ENCODE results near the gene KCNJ6.
"Not testable (repeated sequence)": the region's sequence is repeated elsewhere in the genome, so short reads cannot be mapped to it uniquely, and the experiment has no call there.

KCNJ6 gene

DNA sequence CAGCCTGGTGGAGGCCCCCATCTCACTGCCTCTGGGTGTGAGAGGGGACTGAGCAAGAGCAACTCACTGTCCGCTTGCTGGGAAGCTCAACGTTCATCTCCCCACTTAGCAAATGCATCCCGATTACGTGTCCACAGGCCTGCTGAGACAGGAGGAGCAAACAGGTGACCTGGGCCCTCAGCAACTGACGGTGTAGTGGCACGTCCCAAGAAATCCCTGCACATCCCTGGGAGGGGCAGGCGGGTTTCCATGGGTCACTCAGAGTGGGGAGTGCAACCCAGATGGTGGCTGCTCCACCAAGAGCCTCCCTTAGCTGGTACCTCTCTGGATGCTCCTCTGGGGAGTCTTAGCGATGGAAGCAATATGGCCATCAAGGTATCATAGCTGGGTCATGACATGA lies 320.3 kb downstream of the KCNJ6 start:
- H3K27ac Mint-ChIP-seq = no peak overlapping the region
- H3K9me3 Mint-ChIP-seq = no peaks in the 10 kb centered on the region
- H3K27me3 Mint-ChIP-seq (ENCODE audit: low read depth) = no peaks in the 10 kb centered on the region
- no peaks in the 10 kb centered on the region for H3K36me3 Mint-ChIP-seq (ENCODE audit: low read depth)
- no peak overlapping the region for H3K4me3 Mint-ChIP-seq
- no peaks in the 10 kb centered on the region for H3K4me1 Mint-ChIP-seq (ENCODE audit: low read depth)

DNA sequence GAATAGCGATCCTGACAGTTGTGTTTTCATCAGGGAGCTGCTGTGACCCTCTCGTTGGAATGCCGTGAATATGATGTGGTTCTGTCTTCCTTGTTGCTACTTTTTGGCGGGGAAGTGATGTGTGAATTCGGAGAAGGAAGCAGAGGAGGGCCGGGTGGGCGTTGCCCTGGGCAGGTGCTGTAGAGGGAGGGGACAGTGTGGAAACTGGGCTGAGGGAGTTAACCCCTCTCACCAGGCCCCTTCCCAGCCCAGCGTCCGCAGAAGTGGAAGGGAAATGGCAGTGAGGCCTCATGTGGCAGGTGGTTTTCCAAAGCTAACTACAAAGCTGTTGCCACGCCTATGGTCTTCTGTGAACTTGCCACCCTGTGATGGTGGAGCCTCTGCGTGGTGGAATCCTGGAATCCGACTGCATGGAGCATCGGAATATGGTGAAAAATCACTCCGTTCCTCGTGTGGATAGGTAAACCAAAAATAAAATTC lies 321.7 kb downstream of the KCNJ6 start:
- no peaks in the 10 kb centered on the region for H3K27me3 Mint-ChIP-seq (ENCODE audit: low read depth)
- H3K4me1 Mint-ChIP-seq (ENCODE audit: low read depth) = no peaks in the 10 kb centered on the region
- no peaks in the 10 kb centered on the region for H3K36me3 Mint-ChIP-seq (ENCODE audit: low read depth)
- no peak overlapping the region for H3K4me3 Mint-ChIP-seq
- H3K9me3 Mint-ChIP-seq = no peaks in the 10 kb centered on the region
- no peak overlapping the region for H3K27ac Mint-ChIP-seq

DNA sequence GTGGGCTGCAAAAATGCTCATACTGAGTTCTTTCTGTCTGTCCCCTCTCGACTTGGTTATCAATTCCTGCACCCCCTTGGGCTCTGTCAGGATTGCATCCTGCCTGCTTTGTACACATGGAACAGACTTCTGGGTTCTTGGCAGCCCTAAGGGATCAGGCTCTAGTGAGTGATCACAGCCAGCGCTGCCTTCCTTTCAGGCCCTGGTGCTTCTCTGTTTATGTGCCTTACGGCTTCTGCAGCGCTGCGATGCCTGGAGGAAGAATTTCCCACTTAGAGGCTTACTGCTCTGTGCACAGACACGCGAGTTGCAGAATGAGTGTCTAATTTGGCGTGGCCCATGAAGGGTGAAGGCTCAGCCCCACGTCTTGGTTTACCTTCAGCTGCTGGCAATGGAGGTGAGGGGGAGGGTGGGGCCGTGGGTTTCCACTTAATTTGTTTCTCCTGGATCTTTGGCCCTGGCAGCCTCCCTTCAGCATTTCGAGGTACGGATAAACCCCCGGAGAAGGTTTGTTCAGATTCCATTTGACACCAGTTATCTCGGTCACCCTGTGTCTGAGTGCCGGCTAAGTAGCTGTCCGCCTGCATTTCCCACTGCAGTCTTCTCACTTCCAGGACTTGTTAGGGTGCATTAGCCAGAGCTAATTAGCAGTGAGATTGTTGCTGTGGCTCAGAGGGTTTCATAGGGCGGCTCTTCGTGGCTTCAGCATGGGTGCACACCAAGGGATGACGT lies 322.4 kb downstream of the KCNJ6 start:
- H3K27ac Mint-ChIP-seq = no peak overlapping the region
- H3K27me3 Mint-ChIP-seq (ENCODE audit: low read depth) = no peaks in the 10 kb centered on the region
- H3K4me1 Mint-ChIP-seq (ENCODE audit: low read depth) = no peaks in the 10 kb centered on the region
- H3K36me3 Mint-ChIP-seq (ENCODE audit: low read depth) = no peaks in the 10 kb centered on the region
- H3K4me3 Mint-ChIP-seq = no peak overlapping the region
- no peaks in the 10 kb centered on the region for H3K9me3 Mint-ChIP-seq

DNA sequence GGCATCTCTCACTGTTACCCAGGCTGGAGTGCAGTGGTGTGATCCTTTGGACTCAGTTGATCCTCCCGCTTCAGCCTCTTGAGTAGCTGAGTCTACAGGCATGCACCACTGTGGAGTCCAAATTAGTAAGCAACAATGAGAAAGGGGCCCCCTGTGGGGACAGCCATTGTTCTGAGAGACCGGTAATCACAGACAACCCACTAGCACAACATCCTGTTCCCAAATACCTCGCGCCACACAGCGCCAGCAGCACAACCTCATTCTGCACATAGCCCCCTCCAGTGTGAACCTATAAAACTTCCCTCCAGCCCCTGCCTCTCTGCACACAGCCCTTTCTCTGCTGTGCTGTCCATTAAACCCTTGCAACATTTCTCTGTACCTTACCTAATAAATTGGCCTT lies 323.2 kb downstream of the KCNJ6 start:
- Mint-ChIP-seq H3K4me1 (ENCODE audit: low read depth) (no peaks in the 10 kb centered on the region), H3K36me3 (ENCODE audit: low read depth) (no peaks in the 10 kb centered on the region), H3K27ac (no peak overlapping the region), H3K4me3 (no peak overlapping the region), H3K9me3 (no peaks in the 10 kb centered on the region), H3K27me3 (ENCODE audit: low read depth) (no peaks in the 10 kb centered on the region)

DNA sequence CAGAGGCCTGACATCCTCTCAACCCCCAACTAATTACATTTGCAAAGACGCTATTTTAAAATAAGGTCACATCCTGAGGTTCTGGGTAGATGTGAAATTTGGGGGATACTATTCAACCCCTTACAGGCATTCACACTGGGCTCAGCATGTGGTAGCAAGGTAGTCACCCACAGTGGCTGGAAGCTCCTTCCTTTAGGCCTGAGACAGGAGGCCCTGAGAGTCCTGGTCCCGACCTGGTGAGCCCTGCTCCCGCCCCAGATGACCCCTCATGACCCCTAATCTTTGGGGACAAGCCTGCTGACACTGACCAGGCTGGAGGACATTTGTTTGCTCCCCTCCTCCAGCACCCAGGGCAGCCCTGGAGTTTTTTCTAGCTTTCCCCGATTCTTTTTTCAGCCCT lies 323.8 kb downstream of the KCNJ6 start:
- H3K36me3 Mint-ChIP-seq (ENCODE audit: low read depth) = no peaks in the 10 kb centered on the region
- H3K4me1 Mint-ChIP-seq (ENCODE audit: low read depth) = no peaks in the 10 kb centered on the region
- no peak overlapping the region for H3K27ac Mint-ChIP-seq
- no peaks in the 10 kb centered on the region for H3K9me3 Mint-ChIP-seq
- no peak overlapping the region for H3K4me3 Mint-ChIP-seq
- no peaks in the 10 kb centered on the region for H3K27me3 Mint-ChIP-seq (ENCODE audit: low read depth)

DNA sequence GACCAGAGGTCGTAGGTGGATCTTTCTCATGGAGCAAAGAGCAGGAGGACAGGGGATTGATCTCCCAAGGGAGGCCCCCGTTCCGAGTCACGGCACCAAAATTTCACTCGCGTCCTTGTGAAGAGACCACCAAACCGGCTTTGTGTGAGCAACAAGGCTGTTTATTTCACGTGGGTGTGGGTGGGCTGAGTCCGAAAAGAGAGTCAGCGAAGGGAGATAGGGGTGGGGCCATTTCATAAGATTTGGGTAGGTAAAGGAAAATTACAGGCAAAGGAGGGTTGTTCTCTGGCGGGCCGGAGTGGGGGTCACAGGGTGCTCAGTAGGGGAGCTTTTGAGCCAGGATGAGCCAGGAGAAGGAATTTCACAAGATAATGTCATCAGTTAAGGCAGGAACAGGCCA lies 324.3 kb downstream of the KCNJ6 start:
- H3K27ac Mint-ChIP-seq; H3K9me3 Mint-ChIP-seq; H3K4me3 Mint-ChIP-seq; H3K27me3 Mint-ChIP-seq (ENCODE audit: low read depth); H3K36me3 Mint-ChIP-seq (ENCODE audit: low read depth); H3K4me1 Mint-ChIP-seq (ENCODE audit: low read depth): not testable (repeated sequence)

DNA sequence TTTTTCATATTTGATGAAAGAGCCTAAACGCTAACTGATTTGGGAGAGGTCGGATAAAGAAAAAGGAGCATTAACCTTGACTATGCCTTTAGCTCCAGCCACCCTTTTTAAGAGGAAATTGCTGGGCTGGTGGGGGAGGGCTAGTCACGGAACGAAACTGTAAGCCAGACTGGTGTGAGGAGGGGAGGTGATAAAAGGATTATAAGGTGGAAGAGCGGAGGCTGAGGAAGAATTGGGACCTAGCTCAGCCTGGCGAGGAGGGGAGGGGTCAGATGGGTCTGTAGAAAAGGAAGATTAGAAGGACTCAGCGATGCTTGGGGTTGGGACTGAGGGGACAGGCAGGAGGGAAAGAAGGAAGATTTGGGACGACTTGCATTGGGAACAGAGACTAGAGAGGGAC lies 325.4 kb downstream of the KCNJ6 start:
- not testable (repeated sequence) for H3K9me3 Mint-ChIP-seq; H3K36me3 Mint-ChIP-seq (ENCODE audit: low read depth); H3K4me1 Mint-ChIP-seq (ENCODE audit: low read depth); H3K4me3 Mint-ChIP-seq; H3K27ac Mint-ChIP-seq; H3K27me3 Mint-ChIP-seq (ENCODE audit: low read depth)

DNA sequence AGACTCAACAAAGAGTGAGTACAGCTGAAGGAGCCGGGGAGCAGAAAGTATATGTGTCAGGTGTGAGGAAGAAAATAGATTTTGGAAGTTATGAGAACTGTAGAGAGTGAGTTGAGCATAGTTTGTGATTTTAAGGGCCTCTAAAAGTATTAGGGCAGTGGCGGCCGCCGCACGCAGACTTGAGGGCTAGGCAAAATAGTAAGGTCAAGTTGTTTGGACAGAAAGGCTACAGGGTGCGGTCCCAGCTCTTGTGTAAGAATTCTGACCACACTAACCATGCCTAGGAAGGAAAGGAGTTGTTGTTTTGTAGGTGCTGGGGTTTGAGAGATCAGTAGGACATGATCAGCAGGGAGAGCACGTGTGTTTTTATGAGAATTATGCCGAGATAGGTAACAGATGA lies 327.6 kb downstream of the KCNJ6 start:
- not testable (repeated sequence) for H3K27me3 Mint-ChIP-seq (ENCODE audit: low read depth); H3K9me3 Mint-ChIP-seq; H3K27ac Mint-ChIP-seq; H3K4me3 Mint-ChIP-seq; H3K36me3 Mint-ChIP-seq (ENCODE audit: low read depth); H3K4me1 Mint-ChIP-seq (ENCODE audit: low read depth)

DNA sequence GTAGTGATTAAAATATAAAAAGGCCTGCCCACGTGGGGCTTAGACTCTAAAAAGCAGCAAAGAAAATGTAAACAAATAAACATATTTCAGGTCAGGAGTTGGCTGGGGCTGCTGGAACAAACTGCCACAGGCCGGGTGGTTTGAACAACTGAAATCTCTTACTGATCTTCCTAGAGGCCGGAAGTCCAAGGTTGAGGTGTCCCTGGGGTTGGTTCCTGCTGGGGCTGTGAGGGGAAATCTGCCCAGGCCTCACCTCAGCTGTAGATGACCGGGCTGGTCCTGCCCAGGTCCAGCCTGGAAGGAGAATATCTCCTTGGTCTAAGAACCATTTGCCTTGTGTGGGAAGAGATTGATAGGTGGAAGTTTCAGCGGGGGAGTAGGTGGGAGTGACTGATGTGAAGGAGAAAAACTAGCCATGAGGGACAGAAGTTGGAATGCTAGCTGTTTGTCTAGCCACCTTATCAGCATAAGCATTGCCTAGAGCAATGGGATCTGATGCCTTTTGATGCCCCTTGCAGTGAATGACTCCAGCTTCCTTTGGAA lies 328.6 kb downstream of the KCNJ6 start:
- no peaks in the 10 kb centered on the region for H3K36me3 Mint-ChIP-seq (ENCODE audit: low read depth)
- no peaks in the 10 kb centered on the region for H3K9me3 Mint-ChIP-seq
- no peak overlapping the region for H3K27ac Mint-ChIP-seq
- no peaks in the 10 kb centered on the region for H3K27me3 Mint-ChIP-seq (ENCODE audit: low read depth)
- H3K4me1 Mint-ChIP-seq (ENCODE audit: low read depth) = no peaks in the 10 kb centered on the region
- no peak overlapping the region for H3K4me3 Mint-ChIP-seq

DNA sequence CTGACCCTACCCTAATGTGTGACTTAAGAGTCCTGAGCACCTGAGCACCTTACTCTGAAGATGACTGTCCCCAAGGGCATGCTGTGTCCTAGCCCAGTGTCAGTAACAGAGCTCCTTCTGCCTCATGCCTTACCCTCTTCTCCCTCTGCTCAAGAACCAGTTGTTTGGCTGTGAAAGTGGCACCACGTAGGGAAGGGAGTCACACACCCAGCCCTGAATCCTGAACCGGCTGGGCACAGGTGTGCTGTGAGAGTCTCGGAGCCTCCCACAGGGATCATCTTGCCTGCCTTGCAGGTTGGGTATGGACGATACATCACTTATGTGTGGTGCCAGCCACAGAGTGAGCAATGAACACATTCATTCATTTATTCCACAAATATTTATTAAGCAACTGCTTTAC lies 329.1 kb downstream of the KCNJ6 start:
- Mint-ChIP-seq H3K9me3 (no peaks in the 10 kb centered on the region), H3K36me3 (ENCODE audit: low read depth) (no peaks in the 10 kb centered on the region), H3K4me3 (no peak overlapping the region), H3K27me3 (ENCODE audit: low read depth) (no peaks in the 10 kb centered on the region), H3K4me1 (ENCODE audit: low read depth) (no peaks in the 10 kb centered on the region), H3K27ac (no peak overlapping the region)

DNA sequence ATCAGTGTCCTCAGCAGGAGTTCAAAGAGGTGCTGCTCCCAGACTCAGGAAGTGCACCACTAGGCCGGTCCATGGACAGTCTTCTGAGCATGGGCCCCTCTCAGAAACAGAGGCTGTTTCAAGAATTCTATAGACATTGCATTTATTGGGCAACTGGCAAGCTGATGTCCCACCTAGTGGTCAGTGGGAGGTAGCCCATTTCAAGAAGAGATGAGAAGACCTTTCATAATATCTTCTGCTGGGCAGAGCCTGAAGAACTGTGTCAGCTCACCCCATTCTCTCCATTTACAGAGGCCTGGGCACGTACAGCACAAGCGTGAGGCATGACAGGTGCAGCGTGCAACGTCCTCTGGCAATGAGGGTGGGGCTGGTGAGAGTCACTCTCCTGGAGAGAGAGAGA lies 333.7 kb downstream of the KCNJ6 start:
- H3K9me3 Mint-ChIP-seq = peaks cover 22% of the 10 kb centered on the region
- H3K4me3 Mint-ChIP-seq = no peak overlapping the region
- no peaks in the 10 kb centered on the region for H3K4me1 Mint-ChIP-seq (ENCODE audit: low read depth)
- no peak overlapping the region for H3K27ac Mint-ChIP-seq
- H3K27me3 Mint-ChIP-seq (ENCODE audit: low read depth) = no peaks in the 10 kb centered on the region
- H3K36me3 Mint-ChIP-seq (ENCODE audit: low read depth) = no peaks in the 10 kb centered on the region

DNA sequence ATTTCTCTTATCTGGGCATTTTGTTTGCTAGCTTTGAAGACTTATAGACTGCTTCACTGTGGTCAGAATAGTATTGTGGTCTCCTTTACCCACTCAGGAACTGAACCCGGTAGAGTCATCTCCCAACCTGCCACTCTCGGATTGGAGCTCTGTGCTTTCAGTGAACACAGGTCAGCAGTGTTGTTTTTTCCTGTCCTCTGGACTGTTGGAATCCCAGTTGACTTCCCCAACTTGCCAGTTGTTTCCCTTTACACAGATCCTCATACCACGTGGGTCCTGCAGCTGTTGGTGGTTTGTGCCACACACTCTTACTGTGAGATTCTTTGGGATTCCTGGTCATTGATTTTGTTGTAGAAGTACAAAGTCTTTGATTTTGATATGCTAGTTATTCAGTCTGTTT lies 335.6 kb downstream of the KCNJ6 start:
- peaks cover 22% of the 10 kb centered on the region for H3K9me3 Mint-ChIP-seq
- H3K27ac Mint-ChIP-seq = no peak overlapping the region
- H3K27me3 Mint-ChIP-seq (ENCODE audit: low read depth) = no peaks in the 10 kb centered on the region
- H3K36me3 Mint-ChIP-seq (ENCODE audit: low read depth) = no peaks in the 10 kb centered on the region
- no peak overlapping the region for H3K4me3 Mint-ChIP-seq
- no peaks in the 10 kb centered on the region for H3K4me1 Mint-ChIP-seq (ENCODE audit: low read depth)

DNA sequence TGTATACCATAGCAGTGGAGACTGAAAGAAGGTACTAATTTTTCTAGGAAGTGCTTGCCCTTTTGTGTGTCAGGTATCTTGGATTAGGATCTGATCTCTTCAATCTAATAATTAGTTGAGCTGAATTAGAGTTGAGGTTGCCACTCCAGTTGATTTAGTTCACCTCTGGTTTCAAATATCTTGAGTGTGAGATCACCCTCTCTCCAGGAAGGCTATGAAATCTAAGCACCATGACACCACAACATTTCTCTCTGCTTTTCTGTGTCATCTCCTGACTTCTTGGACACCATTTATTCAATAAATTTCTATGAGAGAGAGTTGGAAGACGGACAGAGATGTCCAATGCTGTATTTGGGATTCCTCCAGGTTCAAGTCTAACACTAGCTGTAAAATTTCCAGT lies 336.9 kb downstream of the KCNJ6 start:
- Mint-ChIP-seq H3K36me3 (ENCODE audit: low read depth) (no peaks in the 10 kb centered on the region), H3K27me3 (ENCODE audit: low read depth) (no peaks in the 10 kb centered on the region), H3K4me1 (ENCODE audit: low read depth) (no peaks in the 10 kb centered on the region), H3K9me3 (peaks cover 22% of the 10 kb centered on the region), H3K27ac (no peak overlapping the region), H3K4me3 (no peak overlapping the region)

DNA sequence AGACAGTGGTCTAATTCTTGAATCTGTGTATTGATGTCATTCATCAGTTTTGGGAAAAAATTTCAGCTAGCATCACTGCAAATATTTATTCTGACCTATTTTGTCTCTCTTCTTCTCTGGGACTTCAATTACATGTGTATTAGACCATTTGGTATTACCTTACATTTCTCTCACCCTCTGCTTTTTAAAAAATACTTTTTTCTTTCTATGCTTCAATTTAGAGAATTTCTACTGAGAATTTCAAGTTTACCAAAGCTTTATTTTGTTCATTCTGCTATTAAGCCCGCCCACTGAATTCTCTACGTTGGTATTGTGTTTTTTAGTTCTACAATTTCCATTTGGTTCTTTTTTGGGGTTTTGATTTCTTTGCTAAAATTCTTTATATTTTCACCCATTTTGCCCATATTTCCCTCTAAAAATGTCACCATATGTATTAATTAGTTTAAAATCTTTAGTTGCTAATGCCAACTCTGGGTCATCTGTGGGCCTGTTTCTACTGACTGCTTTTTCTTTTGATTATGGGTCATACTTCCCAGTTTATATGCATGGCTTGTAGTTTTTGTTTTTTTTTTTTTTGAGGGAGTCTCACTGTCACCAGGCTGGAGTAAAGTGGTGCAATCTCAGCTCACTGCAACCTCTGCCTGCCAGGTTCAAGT lies 337.7 kb downstream of the KCNJ6 start:
- no peak overlapping the region for H3K4me3 Mint-ChIP-seq
- peaks cover 22% of the 10 kb centered on the region for H3K9me3 Mint-ChIP-seq
- H3K27me3 Mint-ChIP-seq (ENCODE audit: low read depth) = no peaks in the 10 kb centered on the region
- no peak overlapping the region for H3K27ac Mint-ChIP-seq
- H3K4me1 Mint-ChIP-seq (ENCODE audit: low read depth) = no peaks in the 10 kb centered on the region
- H3K36me3 Mint-ChIP-seq (ENCODE audit: low read depth) = no peaks in the 10 kb centered on the region

DNA sequence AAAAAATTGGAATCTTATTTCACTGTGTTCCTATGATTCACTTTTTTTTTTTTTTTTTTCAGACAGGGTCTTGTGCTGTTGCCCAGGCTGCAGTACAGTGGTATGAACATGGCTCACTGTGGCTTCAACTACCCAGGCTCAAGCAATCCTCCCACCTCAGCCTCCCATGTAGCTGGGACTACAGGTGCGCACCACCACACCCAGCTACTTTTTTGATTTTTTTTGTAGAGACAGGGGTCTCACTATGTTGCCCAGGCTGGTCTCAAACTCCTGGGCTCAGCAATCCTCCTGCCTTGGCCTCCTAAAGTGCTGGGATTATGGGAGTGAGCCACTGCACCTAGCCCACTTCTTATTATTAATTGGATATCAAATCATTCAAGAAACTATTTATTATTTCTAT lies 339.3 kb downstream of the KCNJ6 start:
- not testable (repeated sequence) for H3K4me3 Mint-ChIP-seq; H3K27me3 Mint-ChIP-seq (ENCODE audit: low read depth); H3K36me3 Mint-ChIP-seq (ENCODE audit: low read depth); H3K27ac Mint-ChIP-seq; H3K4me1 Mint-ChIP-seq (ENCODE audit: low read depth)
- H3K9me3 Mint-ChIP-seq = peaks cover 22% of the 10 kb centered on the region

Measured in T-helper 1 cell treated with Interleukin-12 subunit alpha and Interleukin-12 subunit beta and Interleukin-4 antibody, amounts not matched to agents 30 μg/mL and 1 μg/mL, for 36 hours (primary cell).